ENCODE data around the gene S100A13. TPM values are rescaled to one million over a fixed set of nuclear protein-coding genes. Genes with fewer than 3 reads are reported as not detected.

Gene S100A13
- total RNA-seq, 2 donors from 2014 or later: 13.5 to 16.4 TPM

DNA sequence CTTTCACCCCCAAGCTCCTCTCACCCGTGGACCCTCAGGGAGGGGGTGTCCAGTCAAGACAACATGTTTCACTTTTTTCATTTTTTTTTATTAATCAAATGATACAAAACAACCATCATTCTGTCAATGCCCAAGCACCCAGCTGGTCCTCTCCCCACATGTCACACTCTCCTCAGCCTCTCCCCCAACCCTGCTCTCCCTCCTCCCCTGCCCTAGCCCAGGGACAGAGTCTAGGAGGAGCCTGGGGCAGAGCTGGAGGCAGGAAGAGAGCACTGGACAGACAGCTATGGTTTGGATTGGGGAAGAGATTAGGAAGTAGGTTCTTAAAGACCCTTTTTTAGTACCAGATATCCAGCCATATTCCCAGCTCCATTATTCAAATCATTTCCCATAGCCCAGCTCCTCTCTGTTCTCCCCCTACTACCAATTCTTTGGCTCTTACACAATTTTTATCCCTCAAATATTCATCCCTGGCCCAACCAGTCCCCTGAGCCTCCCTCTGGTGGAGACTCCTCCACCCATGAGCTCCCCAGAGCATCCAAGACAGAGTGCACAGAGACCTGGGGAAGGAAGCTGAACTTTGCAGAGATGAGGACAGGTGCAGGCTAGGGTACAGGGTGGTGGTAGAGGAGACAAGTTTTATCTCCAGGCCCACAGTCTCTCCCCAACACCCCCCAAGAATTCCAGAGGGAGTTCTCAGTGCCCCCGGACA, 13.0 kb downstream of the S100A13 start:
- no peaks in the 10 kb centered on the region for H3K9me3 Mint-ChIP-seq
- ATAC-seq (replicated peaks in 1 of 2) (no peak), DNase-seq (no peak)
- H3K36me3 Mint-ChIP-seq (ENCODE audit: insufficient read depth in 2 of 2): peaks cover 0 to 1% of the 10 kb centered on the region in 2 donors
- H3K4me3 Mint-ChIP-seq: no peak overlapping the region
- H3K27ac Mint-ChIP-seq: no peak overlapping the region
- H3K27me3 Mint-ChIP-seq (ENCODE audit: low read depth): no peaks in the 10 kb centered on the region
- H3K4me1 Mint-ChIP-seq (ENCODE audit: low read depth): peaks cover 19% of the 10 kb centered on the region

- Mint-ChIP-seq H3K4me3 (no peak overlapping the region), H3K36me3 (ENCODE audit: insufficient read depth in 2 of 2) (no peaks in the 10 kb centered on the region), H3K4me1 (ENCODE audit: low read depth) (peaks cover 19% of the 10 kb centered on the region), H3K27me3 (ENCODE audit: low read depth) (no peaks in the 10 kb centered on the region), H3K27ac (no peak overlapping the region), H3K9me3 (no peaks in the 10 kb centered on the region)
- DNase-seq (no peak), ATAC-seq (replicated peaks in 1 of 2) (no peak)
Measured at GRCh38 chr1:153613406-153613805, 13.9 kb downstream of the S100A13 start.

DNA sequence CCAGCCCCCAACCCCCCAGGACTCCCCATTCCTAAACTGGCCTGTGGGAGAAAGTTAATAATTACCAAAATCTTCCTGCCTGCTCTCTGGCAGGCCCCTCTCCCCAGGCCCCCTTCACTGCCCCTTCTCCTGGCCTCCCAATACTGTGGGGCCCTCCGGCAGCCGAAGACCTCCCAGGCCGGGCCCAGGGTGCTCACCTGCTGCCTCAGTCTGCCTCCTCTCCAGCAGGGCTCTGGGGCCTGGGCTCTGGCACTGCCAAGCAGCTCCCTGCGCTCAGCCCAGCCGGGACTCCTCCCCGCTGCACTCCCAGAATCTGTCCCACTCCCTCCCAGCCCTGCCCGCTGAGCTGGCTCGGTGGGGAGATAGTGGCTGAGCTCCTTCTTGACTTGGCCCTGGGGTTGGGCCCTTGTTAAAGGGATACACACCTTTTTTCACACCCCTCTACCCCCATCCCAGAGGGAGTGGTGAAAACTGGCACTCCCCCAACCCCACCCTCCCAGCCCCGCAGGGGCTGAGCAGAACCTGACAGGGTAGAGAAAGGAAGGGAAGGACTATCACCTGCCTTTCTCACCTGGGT, 14.5 kb downstream of the S100A13 start, which contains the start of gene S100A16:
Gene S100A16, minus strand, starts transcription at position 383 of the 577 bp plus-strand sequence. CDS start 4,986 bp downstream, outside the sequence.
- no peak within 1 kb of the TSS for H3K27ac Mint-ChIP-seq
- ATAC-seq (replicated peaks in 1 of 2): no peak
- H3K9me3 Mint-ChIP-seq: no peaks in the 10 kb centered on the region
- H3K4me1 Mint-ChIP-seq (ENCODE audit: low read depth): peaks cover 19% of the 10 kb centered on the region
- no peak for DNase-seq
- H3K36me3 Mint-ChIP-seq (ENCODE audit: insufficient read depth in 2 of 2): no peaks in the 10 kb centered on the region
- H3K27me3 Mint-ChIP-seq (ENCODE audit: low read depth): no peaks in the 10 kb centered on the region
- H3K4me3 Mint-ChIP-seq: no peak within 1 kb of the TSS

DNA sequence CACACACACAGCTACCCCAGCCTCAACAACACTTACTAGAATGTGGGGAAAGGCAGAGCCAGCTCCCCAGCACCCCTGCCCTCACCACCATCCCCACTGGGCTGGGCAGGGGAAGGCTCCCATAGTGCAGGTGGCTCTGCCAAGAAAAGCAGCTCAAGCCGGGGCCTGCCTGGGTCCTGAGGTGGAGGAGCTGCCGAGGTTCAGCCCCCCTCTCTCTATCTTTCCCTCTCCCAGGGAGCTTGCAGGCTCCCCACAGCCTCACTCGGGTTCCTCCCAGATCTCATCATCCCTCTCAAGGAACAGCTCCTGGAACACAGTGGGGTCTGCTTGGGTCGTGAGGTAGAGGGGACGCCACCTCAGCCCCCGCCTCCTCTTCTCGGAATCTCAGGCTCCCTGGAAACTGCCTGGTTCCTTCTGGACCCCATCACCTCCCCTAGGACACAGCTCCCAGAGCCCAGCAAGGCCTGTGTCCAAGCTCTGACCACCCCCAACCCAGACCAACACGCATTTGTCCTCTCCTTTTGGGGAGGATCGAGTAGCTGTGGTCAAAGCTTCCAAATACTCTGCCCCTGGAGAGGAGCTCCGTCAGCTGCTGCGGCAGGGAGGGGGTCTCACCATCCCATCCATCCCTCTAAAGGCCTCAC, 15.1 kb downstream of the S100A13 start:
- no peaks in the 10 kb centered on the region for H3K27me3 Mint-ChIP-seq (ENCODE audit: low read depth)
- no peak overlapping the region for H3K27ac Mint-ChIP-seq
- no peak for ATAC-seq (replicated peaks in 1 of 2)
- H3K4me1 Mint-ChIP-seq (ENCODE audit: low read depth): peaks cover 17% of the 10 kb centered on the region
- no peaks in the 10 kb centered on the region for H3K9me3 Mint-ChIP-seq
- no peak for DNase-seq
- H3K36me3 Mint-ChIP-seq (ENCODE audit: insufficient read depth in 2 of 2): no peaks in the 10 kb centered on the region
- no peak overlapping the region for H3K4me3 Mint-ChIP-seq

DNA sequence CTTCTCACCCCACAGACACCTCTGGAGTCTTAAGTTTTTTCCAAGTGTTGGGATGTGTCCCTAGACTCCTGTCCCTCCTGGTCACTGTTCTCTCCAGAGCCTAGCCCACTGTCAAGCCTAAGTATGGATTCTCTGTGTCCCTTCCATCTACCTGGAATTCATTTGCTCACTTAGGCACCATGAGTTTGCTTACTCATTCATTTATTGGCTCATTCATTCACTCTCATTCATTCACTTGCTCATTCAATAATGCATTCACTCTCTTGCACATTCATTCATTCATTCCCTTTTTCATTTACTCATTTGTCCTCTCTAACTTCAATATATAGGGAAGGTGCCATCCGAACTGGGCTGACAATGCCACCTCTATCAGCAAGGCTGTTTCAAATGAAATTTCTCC, 15.9 kb downstream of the S100A13 start:
- ATAC-seq (replicated peaks in 1 of 2) (no peak), DNase-seq (no peak)
- Mint-ChIP-seq H3K9me3 (no peaks in the 10 kb centered on the region), H3K4me3 (no peak overlapping the region), H3K27me3 (ENCODE audit: low read depth) (no peaks in the 10 kb centered on the region), H3K27ac (no peak overlapping the region), H3K4me1 (ENCODE audit: low read depth) (peaks cover 8% of the 10 kb centered on the region), H3K36me3 (ENCODE audit: insufficient read depth in 2 of 2) (no peaks in the 10 kb centered on the region)

GRCh38 chr1:153610811-153611301, 16.4 kb downstream of the S100A13 start:
- no peak for DNase-seq

DNA sequence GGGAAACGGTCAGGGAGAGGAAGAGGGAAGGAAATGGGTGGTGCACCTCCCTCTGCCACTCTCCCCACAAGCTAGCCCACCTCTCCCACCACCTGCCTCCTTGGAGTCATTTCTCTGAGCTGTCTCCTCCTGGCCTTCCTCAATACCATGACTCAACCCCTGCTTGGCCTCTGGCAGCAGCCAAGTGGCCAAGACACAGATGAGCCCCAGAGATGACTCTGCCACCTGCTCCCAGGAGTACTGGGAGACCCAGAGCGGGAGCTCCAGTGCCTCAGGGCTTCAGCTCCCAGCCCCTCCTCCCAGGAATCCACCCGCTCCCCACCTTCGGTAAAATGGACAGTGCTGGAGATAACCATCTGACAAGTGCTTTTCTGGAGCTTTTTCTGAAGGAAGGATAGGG, 17.0 kb downstream of the S100A13 start:
- H3K9me3 Mint-ChIP-seq: no peaks in the 10 kb centered on the region
- DNase-seq (no peak), ATAC-seq (replicated peaks in 1 of 2) (no peak)
- H3K27me3 Mint-ChIP-seq (ENCODE audit: low read depth): no peaks in the 10 kb centered on the region
- no peaks in the 10 kb centered on the region for H3K36me3 Mint-ChIP-seq (ENCODE audit: insufficient read depth in 2 of 2)
- H3K4me1 Mint-ChIP-seq (ENCODE audit: low read depth): no peaks in the 10 kb centered on the region
- H3K4me3 Mint-ChIP-seq: no peak overlapping the region
- H3K27ac Mint-ChIP-seq: no peak overlapping the region

More at GRCh38 chr1:153610811-153611301, 16.4 kb downstream of the S100A13 start:
- Mint-ChIP-seq H3K27ac (no peak overlapping the region), H3K9me3 (no peaks in the 10 kb centered on the region), H3K27me3 (ENCODE audit: low read depth) (no peaks in the 10 kb centered on the region), H3K36me3 (ENCODE audit: insufficient read depth in 2 of 2) (no peaks in the 10 kb centered on the region), H3K4me3 (no peak overlapping the region), H3K4me1 (ENCODE audit: low read depth) (peaks cover 4% of the 10 kb centered on the region)
- no peak for ATAC-seq (replicated peaks in 1 of 2)

GRCh38 chr1:153609585-153609907, 17.8 kb downstream of the S100A13 start:
- Mint-ChIP-seq H3K4me3 (no peak overlapping the region), H3K36me3 (ENCODE audit: insufficient read depth in 2 of 2) (no peaks in the 10 kb centered on the region), H3K9me3 (no peaks in the 10 kb centered on the region), H3K27me3 (ENCODE audit: low read depth) (no peaks in the 10 kb centered on the region), H3K27ac (no peak overlapping the region), H3K4me1 (ENCODE audit: low read depth) (no peaks in the 10 kb centered on the region)
- DNase-seq (no peak), ATAC-seq (replicated peaks in 1 of 2) (no peak)

DNA sequence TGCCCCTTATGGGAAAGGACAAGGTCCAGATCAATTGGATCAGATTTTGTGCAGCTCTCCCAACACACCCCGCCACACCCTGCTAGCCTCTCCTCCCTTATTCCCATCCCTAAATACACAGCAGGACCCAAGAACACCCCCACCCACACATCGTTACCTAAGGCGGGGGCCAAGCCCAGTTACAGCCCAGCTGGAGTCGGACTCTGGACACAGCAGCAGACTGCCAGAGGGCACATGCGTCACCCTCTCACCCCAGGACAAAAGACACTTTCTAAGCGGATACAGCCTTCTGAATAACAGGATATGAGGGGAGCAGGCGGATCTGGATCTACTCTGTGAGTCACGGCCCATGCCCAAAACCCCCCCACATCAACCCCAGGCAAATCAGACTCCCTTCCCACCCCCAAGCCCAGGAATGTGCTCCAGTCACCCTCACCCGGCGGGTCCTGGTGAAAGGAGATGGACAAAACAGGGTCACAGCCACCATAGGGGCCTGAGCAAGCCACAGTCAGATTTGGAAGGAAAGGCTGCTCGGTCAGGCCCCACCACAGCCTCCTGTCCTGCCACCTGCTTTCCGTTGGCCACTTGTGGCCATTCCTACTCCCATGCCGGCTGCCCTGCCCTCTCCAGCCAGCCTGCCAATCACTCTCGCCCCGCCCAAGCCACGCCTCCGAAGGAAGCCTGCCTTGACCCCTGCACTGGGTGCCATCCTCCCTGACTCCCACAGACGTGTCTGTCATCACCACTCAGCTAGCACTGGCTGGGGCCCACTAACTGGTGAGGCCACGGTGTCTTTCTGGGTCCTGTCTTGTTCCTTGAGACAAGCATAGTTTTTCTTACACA, 18.3 kb downstream of the S100A13 start:
- no peaks in the 10 kb centered on the region for H3K27me3 Mint-ChIP-seq (ENCODE audit: low read depth)
- ATAC-seq (replicated peaks in 1 of 2) (no peak), DNase-seq (no peak)
- H3K4me1 Mint-ChIP-seq (ENCODE audit: low read depth): no peaks in the 10 kb centered on the region
- H3K9me3 Mint-ChIP-seq: no peaks in the 10 kb centered on the region
- H3K4me3 Mint-ChIP-seq: no peak overlapping the region
- H3K27ac Mint-ChIP-seq: no peak overlapping the region
- no peaks in the 10 kb centered on the region for H3K36me3 Mint-ChIP-seq (ENCODE audit: insufficient read depth in 2 of 2)

- H3K27me3 Mint-ChIP-seq (ENCODE audit: low read depth): no peaks in the 10 kb centered on the region
- no peaks in the 10 kb centered on the region for H3K9me3 Mint-ChIP-seq
- no peak for DNase-seq
- no peak for ATAC-seq (replicated peaks in 1 of 2)
- no peaks in the 10 kb centered on the region for H3K36me3 Mint-ChIP-seq (ENCODE audit: insufficient read depth in 2 of 2)
- H3K4me1 Mint-ChIP-seq (ENCODE audit: low read depth): no peaks in the 10 kb centered on the region
- H3K27ac Mint-ChIP-seq: no peak overlapping the region
- no peak overlapping the region for H3K4me3 Mint-ChIP-seq
Measured at GRCh38 chr1:153608089-153608682, 19.1 kb downstream of the S100A13 start.

DNA sequence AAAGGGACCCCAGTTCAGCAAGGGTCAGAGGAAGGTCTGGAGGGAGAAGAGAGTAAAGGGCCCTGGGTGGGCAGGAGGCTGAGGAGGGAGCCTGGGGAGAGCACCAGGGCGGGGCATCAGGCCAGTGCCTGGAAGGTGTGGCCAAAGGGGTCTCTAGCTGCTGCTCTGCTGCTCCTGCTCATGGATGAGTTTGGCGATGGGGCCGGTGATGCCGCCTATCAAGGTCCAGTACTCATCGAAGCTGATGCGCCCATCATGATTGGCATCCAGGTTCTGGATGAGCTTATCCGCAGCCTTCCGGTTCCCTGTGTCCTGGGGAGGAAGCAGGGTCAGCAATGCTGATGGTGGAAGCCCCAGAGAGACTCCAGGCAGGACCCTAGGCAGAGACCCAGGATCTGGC, 19.9 kb downstream of the S100A13 start:
- Mint-ChIP-seq H3K36me3 (ENCODE audit: insufficient read depth in 2 of 2) (no peaks in the 10 kb centered on the region), H3K4me1 (ENCODE audit: low read depth) (no peaks in the 10 kb centered on the region), H3K27ac (no peak overlapping the region), H3K9me3 (no peaks in the 10 kb centered on the region), H3K4me3 (no peak overlapping the region), H3K27me3 (ENCODE audit: low read depth) (no peaks in the 10 kb centered on the region)
- DNase-seq (no peak), ATAC-seq (replicated peaks in 1 of 2) (no peak)

GRCh38 chr1:153606194-153606593, 21.1 kb downstream of the S100A13 start:
- H3K27me3 Mint-ChIP-seq (ENCODE audit: low read depth): no peaks in the 10 kb centered on the region
- H3K9me3 Mint-ChIP-seq: no peaks in the 10 kb centered on the region
- no peaks in the 10 kb centered on the region for H3K36me3 Mint-ChIP-seq (ENCODE audit: insufficient read depth in 2 of 2)
- no peaks in the 10 kb centered on the region for H3K4me1 Mint-ChIP-seq (ENCODE audit: low read depth)
- no peak overlapping the region for H3K27ac Mint-ChIP-seq
- DNase-seq (no peak), ATAC-seq (replicated peaks in 1 of 2) (no peak)
- H3K4me3 Mint-ChIP-seq: no peak overlapping the region
